RWPE2 (cell line): ENCODE data around the gene GHRL.
A peak's percentile ranks its signal among the peaks of the same experiment; 100 is the strongest.

Experiments used
- ATAC-seq: fragments of 200-7000 bp; cut with Tn5 transposase; 3 replicates; pipeline ENCODE4 v1.9.1; 2021; ENCODE audit warnings: low read depth
- DNase-seq: peaks from one replicate; pipeline ENCODE4 v3.0.0-alpha.2; 2020; ENCODE audit warnings: low spot score
- H3K27ac ChIP-seq: fragments of 450-650 bp; 2 replicates; pipeline ENCODE4 v1.5.1; 2017; ENCODE audit warnings: mild to moderate bottlenecking; ENCODE audit not compliant: poor library complexity, severe bottlenecking
- H3K27me3 ChIP-seq: fragments of 250-450 bp; sonication (Bioruptor Pico); 2 replicates; pipeline ENCODE4 v1.5.1; 2021; ENCODE audit warnings: mild to moderate bottlenecking, moderate library complexity; ENCODE audit not compliant: insufficient read depth, poor library complexity, severe bottlenecking
- H3K36me3 ChIP-seq: fragments of 250-450 bp; sonication (Bioruptor Pico); 2 replicates; pipeline ENCODE4 v1.5.1; 2020; ENCODE audit warnings: low read depth, mild to moderate bottlenecking, moderate library complexity
- H3K4me1 ChIP-seq: fragments of 250-450 bp; sonication (Bioruptor Pico); 2 replicates; pipeline ENCODE4 v1.5.1; 2021; ENCODE audit warnings: mild to moderate bottlenecking, moderate library complexity; ENCODE audit not compliant: insufficient read depth, poor library complexity, severe bottlenecking
- H3K4me3 ChIP-seq: fragments of 250-450 bp; sonication (Bioruptor Pico); 2 replicates; pipeline ENCODE4 v1.5.1; 2021; ENCODE audit warnings: mild to moderate bottlenecking, moderate library complexity; ENCODE audit not compliant: severe bottlenecking
- H3K9me3 ChIP-seq: fragments of 250-450 bp; sonication (Bioruptor Pico); 2 replicates; pipeline ENCODE4 v1.5.1; 2021; ENCODE audit warnings: mild to moderate bottlenecking, moderate library complexity; ENCODE audit not compliant: severe bottlenecking
- CTCF ChIP-seq: fragments of 450-650 bp; IDR thresholded peaks from one replicate; pipeline ENCODE4 v1.5.1; 2017; ENCODE audit warnings: mild to moderate bottlenecking, moderate library complexity; ENCODE audit not compliant: poor library complexity, severe bottlenecking

GHRL gene

DNA sequence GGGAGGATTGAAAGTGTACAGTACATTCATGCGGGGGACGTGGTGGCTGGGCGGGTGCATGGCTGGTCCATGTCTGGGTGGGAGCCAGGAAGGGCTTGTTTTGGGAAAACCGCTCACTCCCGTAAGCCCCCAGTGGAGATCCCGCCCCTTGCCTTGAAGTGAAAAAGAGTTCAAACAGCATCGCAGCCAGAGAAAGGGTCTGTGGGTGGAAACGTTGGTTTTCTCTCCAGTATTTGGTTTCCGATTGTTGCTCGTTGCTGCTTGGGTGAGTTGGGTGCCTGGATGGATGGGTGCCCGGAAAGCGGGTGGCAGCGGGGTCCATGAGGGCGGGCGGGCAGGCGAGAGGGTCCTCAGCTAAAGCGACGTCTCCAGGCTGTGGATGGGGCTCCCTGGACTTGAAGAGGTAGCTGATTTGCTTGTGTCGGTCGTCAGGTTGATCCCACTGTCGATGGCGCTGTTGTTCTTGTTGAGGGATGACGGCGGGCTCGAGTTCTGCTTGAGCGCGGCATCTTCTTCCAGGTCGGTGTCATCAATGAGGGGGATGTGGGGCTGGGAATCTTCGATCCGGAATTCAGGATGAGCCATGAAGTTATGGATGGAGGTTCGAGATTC is 35.8 kb upstream of the GHRL start:
- TF ChIP-seq CTCF, result no peak
- Histone ChIP-seq H3K27ac (no peak overlapping the region), H3K4me1 (no peaks in the 10 kb centered on the region), H3K36me3 (no peaks in the 10 kb centered on the region), H3K4me3 (no peak overlapping the region), H3K27me3 (peaks cover 49% of the 10 kb centered on the region), H3K9me3 (no peaks in the 10 kb centered on the region)
- DNase-seq, result no peak
- no peak for ATAC-seq

DNA sequence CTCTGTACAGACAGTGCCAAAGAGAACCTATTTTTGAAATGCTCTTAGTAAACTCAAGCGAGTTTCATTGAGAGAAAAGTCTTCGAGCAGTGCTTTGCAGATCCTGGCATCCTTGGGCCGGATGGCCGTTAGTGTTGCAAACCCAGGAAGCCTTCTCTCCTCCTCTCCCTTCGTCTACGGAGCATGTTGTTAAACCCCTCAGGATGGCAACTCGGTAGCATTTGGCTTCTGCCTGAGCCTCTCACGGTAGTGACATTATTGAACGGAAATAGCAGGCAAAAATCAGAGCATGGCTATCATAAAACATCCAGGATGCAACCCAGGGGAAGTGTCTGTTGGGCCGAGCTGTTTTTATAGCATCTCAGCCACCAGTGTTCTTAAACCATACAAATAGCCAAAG is 34.8 kb upstream of the GHRL start:
- ATAC-seq (no peak), DNase-seq (no peak)
- Histone ChIP-seq H3K27me3 (peaks cover 49% of the 10 kb centered on the region), H3K9me3 (no peaks in the 10 kb centered on the region), H3K4me3 (no peak overlapping the region), H3K27ac (no peak overlapping the region), H3K4me1 (no peaks in the 10 kb centered on the region), H3K36me3 (no peaks in the 10 kb centered on the region)
- no peak for TF ChIP-seq CTCF

- Histone ChIP-seq H3K4me1 (no peaks in the 10 kb centered on the region), H3K36me3 (peaks cover 21% of the 10 kb centered on the region), H3K27ac (no peak overlapping the region), H3K4me3 (no peak overlapping the region), H3K9me3 (no peaks in the 10 kb centered on the region), H3K27me3 (peaks cover 10% of the 10 kb centered on the region)
- DNase-seq, result no peak
- TF ChIP-seq CTCF, result peak; percentile 41
- ATAC-seq, result no peak
Observed at GRCh38 chr3:10322352-10322710, 29.6 kb upstream of the GHRL start.

- Histone ChIP-seq H3K9me3 (no peaks in the 10 kb centered on the region), H3K27me3 (peaks cover 4% of the 10 kb centered on the region), H3K27ac (no peak overlapping the region), H3K4me3 (no peak overlapping the region), H3K36me3 (peaks cover 26% of the 10 kb centered on the region), H3K4me1 (no peaks in the 10 kb centered on the region)
- no peak for ATAC-seq
- no peak for TF ChIP-seq CTCF
- DNase-seq, result no peak
Observed at GRCh38 chr3:10321630-10322351, 29.0 kb upstream of the GHRL start.

DNA sequence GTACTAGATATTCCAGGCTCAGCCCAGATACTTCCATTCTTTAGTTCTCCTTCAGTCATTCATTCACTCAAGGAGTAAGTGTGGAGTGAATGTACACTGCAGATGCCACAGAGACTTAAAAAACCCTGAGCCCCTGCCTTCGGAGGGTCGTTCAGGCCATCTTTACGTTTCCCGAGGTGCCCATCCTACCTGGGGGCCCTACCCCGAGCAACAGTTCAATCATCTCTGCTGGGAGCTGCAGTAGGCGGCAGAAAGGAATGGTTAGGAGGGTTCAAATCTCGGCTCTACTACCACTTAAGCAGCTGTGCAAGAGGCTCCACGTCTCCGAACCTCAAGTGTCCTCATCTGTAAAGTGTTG is 27.6 kb upstream of the GHRL start:
- H3K4me3 ChIP-seq, result peak overlapping the region; percentile 76
- no peaks in the 10 kb centered on the region for H3K27me3 ChIP-seq
- H3K9me3 ChIP-seq, result no peaks in the 10 kb centered on the region
- peaks cover 37% of the 10 kb centered on the region for H3K36me3 ChIP-seq
- peak overlapping the region; percentile 9 for H3K27ac ChIP-seq
- DNase-seq, result no peak
- no peak for TF ChIP-seq CTCF
- no peaks in the 10 kb centered on the region for H3K4me1 ChIP-seq
- ATAC-seq, result no peak
